Activated naive CD8-positive, alpha-beta T cell treated with anti-CD3 and anti-CD28 coated beads, Interleukin-2, amount 50 U/mL, for 24 hours (primary cell): ENCODE results near the gene DHRS3.

Source experiments
- ATAC-seq: fragments of 150-1000 bp; cut with Tn5 transposase; one replicate; pipeline ENCODE4 v1.10.0; 2021
- DNase-seq: peaks from one replicate; pipeline ENCODE4 v3.0.0; 2021
- H3K27ac Mint-ChIP-seq: one replicate; pipeline ENCODE4 v1.8.0; 2021; ENCODE audit warnings: mild to moderate bottlenecking, mixed read lengths
- H3K27me3 Mint-ChIP-seq: one replicate; pipeline ENCODE4 v1.8.0; 2021; ENCODE audit warnings: mixed read lengths
- H3K36me3 Mint-ChIP-seq: one replicate; pipeline ENCODE4 v1.8.0; 2021; ENCODE audit warnings: low read depth, mixed read lengths
- H3K4me1 Mint-ChIP-seq: one replicate; pipeline ENCODE4 v1.8.0; 2021; ENCODE audit warnings: mixed read lengths
- H3K4me3 Mint-ChIP-seq: one replicate; pipeline ENCODE4 v1.8.0; 2021; ENCODE audit warnings: mild to moderate bottlenecking, moderate library complexity, mixed read lengths
- H3K9me3 Mint-ChIP-seq: one replicate; pipeline ENCODE4 v1.8.0; 2021; ENCODE audit warnings: mixed read lengths

Gene DHRS3

GRCh38 chr1:12629985-12630760, 12.2 kb upstream of the DHRS3 start:
- no peak overlapping the region for H3K27ac Mint-ChIP-seq
- H3K4me1 Mint-ChIP-seq = peaks cover 4% of the 10 kb centered on the region
- DNase-seq (no peak), ATAC-seq (no peak)
- H3K36me3 Mint-ChIP-seq = no peaks in the 10 kb centered on the region
- no peak overlapping the region for H3K4me3 Mint-ChIP-seq
- H3K27me3 Mint-ChIP-seq = peaks cover 10% of the 10 kb centered on the region
- no peaks in the 10 kb centered on the region for H3K9me3 Mint-ChIP-seq

- H3K36me3 Mint-ChIP-seq = no peaks in the 10 kb centered on the region
- ATAC-seq (no peak), DNase-seq (no peak)
- peaks cover 8% of the 10 kb centered on the region for H3K27me3 Mint-ChIP-seq
- H3K4me3 Mint-ChIP-seq = no peak overlapping the region
- no peak overlapping the region for H3K27ac Mint-ChIP-seq
- H3K9me3 Mint-ChIP-seq = no peaks in the 10 kb centered on the region
- peaks cover 4% of the 10 kb centered on the region for H3K4me1 Mint-ChIP-seq
Measured at GRCh38 chr1:12629511-12629956, 11.5 kb upstream of the DHRS3 start.

GRCh38 chr1:12627296-12627695, 9.3 kb upstream of the DHRS3 start:
- DNase-seq (no peak), ATAC-seq (no peak)

GRCh38 chr1:12626888-12627287, 8.9 kb upstream of the DHRS3 start:
- ATAC-seq = no peak
- no peaks in the 10 kb centered on the region for H3K9me3 Mint-ChIP-seq
- H3K27ac Mint-ChIP-seq = no peak overlapping the region
- H3K27me3 Mint-ChIP-seq = peaks cover 2% of the 10 kb centered on the region
- H3K4me3 Mint-ChIP-seq = no peak overlapping the region
- peaks cover 5% of the 10 kb centered on the region for H3K4me1 Mint-ChIP-seq
- no peak for DNase-seq
- H3K36me3 Mint-ChIP-seq = no peaks in the 10 kb centered on the region

More at GRCh38 chr1:12627296-12627695, 9.3 kb upstream of the DHRS3 start:
- no peak overlapping the region for H3K4me3 Mint-ChIP-seq
- H3K9me3 Mint-ChIP-seq = no peaks in the 10 kb centered on the region
- H3K36me3 Mint-ChIP-seq = no peaks in the 10 kb centered on the region
- no peak overlapping the region for H3K27ac Mint-ChIP-seq
- H3K4me1 Mint-ChIP-seq = peaks cover 3% of the 10 kb centered on the region
- peaks cover 2% of the 10 kb centered on the region for H3K27me3 Mint-ChIP-seq

GRCh38 chr1:12625276-12625675, 7.3 kb upstream of the DHRS3 start:
- H3K36me3 Mint-ChIP-seq = no peaks in the 10 kb centered on the region
- no peak overlapping the region for H3K27ac Mint-ChIP-seq
- H3K9me3 Mint-ChIP-seq = no peaks in the 10 kb centered on the region
- peaks cover 21% of the 10 kb centered on the region for H3K4me1 Mint-ChIP-seq
- H3K4me3 Mint-ChIP-seq = no peak overlapping the region
- H3K27me3 Mint-ChIP-seq = peaks cover 2% of the 10 kb centered on the region
- ATAC-seq = no peak
- DNase-seq = no peak

GRCh38 chr1:12622506-12622905, 4.5 kb upstream of the DHRS3 start:
- Mint-ChIP-seq H3K9me3 (no peaks in the 10 kb centered on the region), H3K27me3 (peaks cover 1% of the 10 kb centered on the region), H3K27ac (no peak overlapping the region), H3K36me3 (peaks cover 2% of the 10 kb centered on the region), H3K4me3 (no peak overlapping the region), H3K4me1 (peaks cover 40% of the 10 kb centered on the region)
- ATAC-seq (no peak), DNase-seq (no peak)

GRCh38 chr1:12621346-12622335, 3.6 kb upstream of the DHRS3 start:
- no peak overlapping the region for H3K4me3 Mint-ChIP-seq
- no peak overlapping the region for H3K27ac Mint-ChIP-seq
- peaks cover 4% of the 10 kb centered on the region for H3K36me3 Mint-ChIP-seq
- DNase-seq = no peak
- H3K9me3 Mint-ChIP-seq = no peaks in the 10 kb centered on the region
- ATAC-seq = no peak
- peaks cover 1% of the 10 kb centered on the region for H3K27me3 Mint-ChIP-seq
- H3K4me1 Mint-ChIP-seq = peaks cover 43% of the 10 kb centered on the region

GRCh38 chr1:12620931-12621330, 2.9 kb upstream of the DHRS3 start:
- no peak for DNase-seq
- Mint-ChIP-seq H3K27me3 (peaks cover 1% of the 10 kb centered on the region), H3K4me3 (peak overlapping the region; percentile 96), H3K36me3 (peaks cover 9% of the 10 kb centered on the region), H3K9me3 (no peaks in the 10 kb centered on the region), H3K4me1 (peaks cover 45% of the 10 kb centered on the region), H3K27ac (peak overlapping the region; percentile 46)
- ATAC-seq = no peak

- peak; percentile 63 for DNase-seq
- H3K9me3 Mint-ChIP-seq = no peaks in the 10 kb centered on the region
- H3K27ac Mint-ChIP-seq = peak overlapping the region; percentile 98
- H3K36me3 Mint-ChIP-seq = peaks cover 14% of the 10 kb centered on the region
- ATAC-seq = peak; percentile 25
- peaks cover 1% of the 10 kb centered on the region for H3K27me3 Mint-ChIP-seq
- peak overlapping the region; percentile 96 for H3K4me3 Mint-ChIP-seq
- peaks cover 50% of the 10 kb centered on the region for H3K4me1 Mint-ChIP-seq
Measured at GRCh38 chr1:12620488-12620865, 2.5 kb upstream of the DHRS3 start.

- H3K9me3 Mint-ChIP-seq = no peaks in the 10 kb centered on the region
- H3K27ac Mint-ChIP-seq = peak overlapping the region; percentile 98
- peak overlapping the region; percentile 96 for H3K4me3 Mint-ChIP-seq
- peaks cover 1% of the 10 kb centered on the region for H3K27me3 Mint-ChIP-seq
- ATAC-seq (peak; percentile 33), DNase-seq (peak; percentile 83)
- H3K4me1 Mint-ChIP-seq = peaks cover 55% of the 10 kb centered on the region
- H3K36me3 Mint-ChIP-seq = peaks cover 19% of the 10 kb centered on the region
Measured at GRCh38 chr1:12619792-12620487, 1.9 kb upstream of the DHRS3 start.

GRCh38 chr1:12618965-12619791, 1.2 kb upstream of the DHRS3 start:
- H3K4me1 Mint-ChIP-seq = peaks cover 62% of the 10 kb centered on the region
- DNase-seq = peak; percentile 76
- H3K27ac Mint-ChIP-seq = peak overlapping the region; percentile 98
- H3K27me3 Mint-ChIP-seq = peaks cover 1% of the 10 kb centered on the region
- H3K9me3 Mint-ChIP-seq = no peaks in the 10 kb centered on the region
- peak overlapping the region; percentile 96 for H3K4me3 Mint-ChIP-seq
- ATAC-seq = peak; percentile 51
- peaks cover 27% of the 10 kb centered on the region for H3K36me3 Mint-ChIP-seq

- peak overlapping the region; percentile 98 for H3K27ac Mint-ChIP-seq
- H3K4me3 Mint-ChIP-seq = peak overlapping the region; percentile 96
- no peaks in the 10 kb centered on the region for H3K9me3 Mint-ChIP-seq
- peaks cover 32% of the 10 kb centered on the region for H3K36me3 Mint-ChIP-seq
- peaks cover 1% of the 10 kb centered on the region for H3K27me3 Mint-ChIP-seq
- ATAC-seq (no peak), DNase-seq (no peak)
- peaks cover 67% of the 10 kb centered on the region for H3K4me1 Mint-ChIP-seq
Measured at GRCh38 chr1:12618661-12618964, 603 bp upstream of the DHRS3 start.

- peaks cover 74% of the 10 kb centered on the region for H3K4me1 Mint-ChIP-seq
- peak overlapping the region; percentile 96 for H3K4me3 Mint-ChIP-seq
- H3K36me3 Mint-ChIP-seq = peaks cover 43% of the 10 kb centered on the region
- ATAC-seq (no peak), DNase-seq (peak; percentile 46)
- peak overlapping the region; percentile 98 for H3K27ac Mint-ChIP-seq
- H3K9me3 Mint-ChIP-seq = no peaks in the 10 kb centered on the region
- H3K27me3 Mint-ChIP-seq = peaks cover 1% of the 10 kb centered on the region
Measured at GRCh38 chr1:12617511-12617900, 504 bp downstream of the DHRS3 start.
